ENCODE data around the gene SEPTIN8.

- TF ChIP-seq CTCF (IDR thresholded peaks at IDR 0.05 in 4 of 5, conservative IDR thresholded peaks at IDR 0.05 in 1 of 5) (no peak), POLR2A (IDR thresholded peaks at IDR 0.05) (no peak)
These were observed 16.3 kb downstream of the SEPTIN8 start for GRCh38 chr5:132760601-132761317.
